HG02840 (cell line): ENCODE data around the gene LEMD2.

ENCODE experiments used
- ATAC-seq: cut with Tn5 transposase; IDR thresholded peaks from one replicate; pipeline ENCODE4 v1.9.1; 2021; ENCODE audit warnings: mild to moderate bottlenecking, moderate library complexity, moderate number of reproducible peaks; ENCODE audit not compliant: unreplicated experiment, low FRiP score

The LEMD2 gene

DNA sequence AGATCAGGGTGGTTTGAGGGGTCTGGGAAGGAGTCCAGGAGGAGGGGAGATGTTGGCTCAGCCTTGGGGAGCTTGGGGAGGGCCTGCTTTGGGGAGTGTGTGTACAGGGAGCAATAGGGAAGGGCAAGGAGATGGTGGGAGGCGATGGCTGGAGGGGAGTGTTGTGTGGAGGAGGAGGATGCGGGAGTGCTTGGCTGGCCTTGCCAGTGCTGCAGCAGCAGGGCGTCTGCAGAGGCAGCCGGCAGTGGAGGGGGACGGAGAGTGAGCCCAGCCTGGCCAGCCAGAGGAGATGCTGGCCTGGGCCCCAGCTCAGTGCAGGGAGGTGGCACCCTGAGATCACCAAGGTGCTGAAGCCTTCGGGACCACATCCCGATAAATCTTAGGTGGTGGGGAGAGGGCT, 46.1 kb downstream of the LEMD2 start:
- ATAC-seq: no peak

DNA sequence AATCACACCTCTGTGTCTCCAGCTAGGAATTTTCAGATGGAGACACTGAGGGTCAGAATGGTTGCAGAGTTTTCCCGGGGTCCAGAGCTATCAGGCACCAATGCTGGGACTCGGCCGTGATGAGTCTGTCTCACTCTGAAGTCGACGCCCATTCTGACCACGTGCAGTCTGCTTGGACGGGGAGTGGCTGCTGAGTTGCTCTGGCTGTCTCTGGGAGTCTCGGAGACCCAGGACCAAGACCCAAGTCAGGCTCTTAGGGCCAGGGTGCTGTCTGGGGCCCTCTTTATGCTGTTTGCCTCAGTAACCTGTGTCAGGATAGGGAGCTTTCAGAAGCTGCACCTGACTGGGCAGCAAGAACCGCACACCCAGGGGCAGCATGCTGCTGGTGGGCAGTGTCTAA, 46.8 kb downstream of the LEMD2 start:
- ATAC-seq: no peak

DNA sequence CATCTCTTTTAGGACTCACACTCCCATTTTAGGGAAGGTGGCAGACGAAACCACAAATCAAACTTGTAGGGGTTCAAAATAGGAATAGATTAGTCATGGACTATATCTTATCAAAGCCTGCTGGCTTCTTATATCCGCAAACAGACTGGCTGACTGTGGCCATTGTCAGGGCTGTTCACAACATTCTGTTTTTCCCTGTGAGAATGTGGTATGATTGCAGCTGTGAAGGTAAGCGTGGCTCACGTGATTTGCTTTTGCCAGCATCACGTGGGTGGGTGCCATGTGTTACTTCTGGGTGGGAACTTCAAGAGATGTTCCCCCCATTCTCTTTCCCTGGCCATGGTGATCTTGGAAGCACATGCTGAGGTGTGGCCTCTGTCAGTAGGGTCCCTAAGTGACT, 48.1 kb downstream of the LEMD2 start:
- ATAC-seq: no peak

DNA sequence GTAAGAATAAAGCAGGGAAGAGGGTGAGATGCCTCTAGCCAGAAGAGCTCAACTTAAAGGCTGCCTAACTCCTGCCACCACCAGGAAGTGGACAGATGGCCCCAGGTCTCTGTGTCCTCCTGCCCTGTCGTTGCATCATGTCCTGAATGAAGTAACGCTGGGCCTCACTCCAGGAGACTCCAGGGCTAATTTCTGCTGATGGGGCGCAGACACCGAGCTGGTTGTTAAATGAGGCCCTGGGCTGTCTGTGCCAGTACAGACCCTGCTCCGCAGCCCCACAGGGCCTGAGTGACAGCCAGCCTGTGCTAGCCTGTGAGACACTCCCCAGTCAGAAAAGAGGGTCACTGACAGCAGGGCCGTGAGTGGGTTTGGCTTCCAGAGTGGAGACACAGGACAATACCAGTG, 48.7 kb downstream of the LEMD2 start:
- no peak for ATAC-seq

DNA sequence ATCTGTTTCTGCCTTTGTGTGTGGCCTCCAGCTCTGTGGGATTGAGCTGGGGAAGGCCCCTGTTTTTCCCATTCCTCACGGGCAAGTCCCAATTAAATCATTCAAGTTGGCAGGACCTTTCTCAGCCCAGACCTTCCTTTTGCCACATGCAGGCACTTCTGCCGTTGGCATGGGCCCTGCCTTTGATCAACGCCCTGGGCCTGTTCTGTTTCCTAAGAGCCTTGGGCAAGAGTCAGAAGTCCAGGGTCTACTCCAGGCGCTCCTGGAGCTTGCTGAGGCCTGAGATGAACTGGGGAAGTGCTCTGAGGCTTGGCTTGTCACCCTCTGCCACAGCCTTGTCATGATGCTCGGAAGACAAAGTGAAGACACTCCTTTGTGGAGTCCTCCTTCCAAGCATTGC, 49.4 kb downstream of the LEMD2 start:
- ATAC-seq: no peak

DNA sequence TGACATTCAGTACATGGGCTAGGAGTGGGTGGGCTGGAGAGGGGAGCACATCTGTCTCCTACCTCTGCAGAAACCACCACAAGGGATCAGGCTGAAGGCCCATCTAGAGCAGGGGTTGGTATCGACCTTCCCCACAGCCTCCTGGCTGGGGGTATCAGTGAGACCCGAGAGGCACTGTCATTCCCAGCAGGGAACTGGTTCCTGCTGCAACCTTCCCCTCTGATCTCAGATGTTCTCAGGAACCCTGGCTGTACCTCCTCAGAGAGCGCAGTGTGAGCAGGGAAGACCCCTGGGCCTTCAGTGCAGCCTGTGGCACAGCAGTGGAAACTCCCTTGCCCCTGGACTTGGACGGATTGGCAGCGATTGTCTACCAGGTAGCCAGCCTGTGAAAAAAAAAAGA, 50.1 kb downstream of the LEMD2 start:
- ATAC-seq: no peak

DNA sequence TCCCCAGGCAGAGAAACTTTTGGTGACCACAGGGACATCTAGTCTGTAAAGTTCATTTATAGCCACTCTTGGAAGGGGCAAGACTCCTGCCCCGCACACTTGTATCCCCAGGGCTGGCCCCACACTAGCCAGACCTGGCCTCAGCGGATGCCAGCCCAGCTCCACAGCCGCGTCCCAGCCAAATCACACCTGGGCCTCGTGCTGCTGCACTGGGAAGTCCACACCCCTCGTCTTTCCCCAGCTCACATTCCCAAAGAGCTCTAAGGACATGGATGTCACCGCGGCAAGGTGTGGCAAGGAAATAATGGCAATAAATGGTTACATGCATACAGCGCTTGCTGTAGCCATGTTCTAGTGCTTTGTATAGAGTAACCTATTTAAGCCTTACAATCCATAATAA, 50.8 kb downstream of the LEMD2 start:
- no peak for ATAC-seq

DNA sequence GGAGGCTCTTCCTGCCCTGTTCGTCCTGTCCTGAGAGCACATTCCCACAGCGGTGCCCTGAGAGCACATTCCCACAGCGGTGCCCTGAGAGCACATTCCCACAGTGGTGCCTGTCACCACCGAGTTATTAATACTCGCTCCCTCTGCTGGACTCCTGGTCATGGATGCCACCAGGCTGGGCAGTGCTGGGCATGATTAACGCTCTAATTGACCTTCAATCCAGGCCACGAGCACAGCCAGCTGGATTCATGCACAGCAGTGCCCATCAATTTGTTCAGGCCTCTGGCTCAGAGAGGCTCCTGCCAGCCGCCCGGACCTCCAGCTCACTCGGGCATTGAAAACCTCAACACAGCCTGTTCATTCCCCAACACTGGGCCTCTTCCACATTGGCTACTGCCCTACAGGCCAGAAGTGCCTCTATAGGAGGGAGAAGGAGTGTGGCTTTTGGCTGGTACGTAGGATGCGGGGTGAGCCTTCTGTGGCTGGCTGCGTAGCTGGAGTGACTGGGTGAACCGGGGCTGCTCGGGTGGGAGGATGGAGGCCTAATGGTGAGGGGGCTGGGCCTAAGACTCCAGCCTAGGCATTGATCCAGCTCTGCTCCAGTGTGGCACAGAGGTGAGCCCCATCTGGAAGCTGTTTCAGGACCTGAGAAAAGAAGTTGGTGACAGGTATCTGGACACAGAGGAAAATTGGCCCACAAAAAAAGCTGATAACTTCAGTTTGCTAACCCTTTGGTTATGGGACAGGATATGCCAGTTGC, 51.5 kb downstream of the LEMD2 start:
- no peak for ATAC-seq

DNA sequence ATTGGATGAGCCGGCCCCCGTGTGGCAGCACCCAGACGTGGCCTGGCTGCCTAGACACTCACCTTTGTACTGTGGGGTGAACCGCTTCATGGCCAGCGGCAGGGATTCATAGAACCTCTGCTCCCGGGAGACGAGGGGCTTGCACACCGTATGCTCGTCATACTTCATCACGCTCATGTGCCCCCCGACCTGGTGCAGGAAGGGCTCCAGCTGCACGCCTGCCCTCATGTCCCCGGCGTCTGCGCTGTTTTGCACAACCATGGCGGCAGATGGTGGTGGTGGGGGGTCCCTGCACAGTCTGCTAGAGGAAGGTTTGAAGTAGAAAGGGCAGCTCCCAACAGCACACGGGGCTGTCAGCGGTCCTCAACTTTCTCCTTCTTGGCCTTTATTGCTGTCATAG, 53.7 kb downstream of the LEMD2 start:
- ATAC-seq: no peak

DNA sequence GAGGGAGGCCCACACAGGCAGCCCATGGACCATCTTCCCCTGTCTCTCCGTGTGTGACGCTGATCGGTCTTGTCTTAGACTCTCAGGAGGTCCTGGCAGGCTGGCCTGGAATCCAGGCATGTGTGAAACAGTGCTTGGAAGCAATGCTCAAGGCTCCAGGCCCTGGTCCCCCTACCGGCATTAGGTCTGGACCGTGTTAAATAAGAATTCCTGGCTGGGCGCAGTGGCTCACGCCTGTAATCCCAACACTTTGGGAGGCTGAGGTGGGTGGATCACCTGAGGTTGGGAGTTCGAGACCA, 55.3 kb downstream of the LEMD2 start:
- ATAC-seq: no peak

DNA sequence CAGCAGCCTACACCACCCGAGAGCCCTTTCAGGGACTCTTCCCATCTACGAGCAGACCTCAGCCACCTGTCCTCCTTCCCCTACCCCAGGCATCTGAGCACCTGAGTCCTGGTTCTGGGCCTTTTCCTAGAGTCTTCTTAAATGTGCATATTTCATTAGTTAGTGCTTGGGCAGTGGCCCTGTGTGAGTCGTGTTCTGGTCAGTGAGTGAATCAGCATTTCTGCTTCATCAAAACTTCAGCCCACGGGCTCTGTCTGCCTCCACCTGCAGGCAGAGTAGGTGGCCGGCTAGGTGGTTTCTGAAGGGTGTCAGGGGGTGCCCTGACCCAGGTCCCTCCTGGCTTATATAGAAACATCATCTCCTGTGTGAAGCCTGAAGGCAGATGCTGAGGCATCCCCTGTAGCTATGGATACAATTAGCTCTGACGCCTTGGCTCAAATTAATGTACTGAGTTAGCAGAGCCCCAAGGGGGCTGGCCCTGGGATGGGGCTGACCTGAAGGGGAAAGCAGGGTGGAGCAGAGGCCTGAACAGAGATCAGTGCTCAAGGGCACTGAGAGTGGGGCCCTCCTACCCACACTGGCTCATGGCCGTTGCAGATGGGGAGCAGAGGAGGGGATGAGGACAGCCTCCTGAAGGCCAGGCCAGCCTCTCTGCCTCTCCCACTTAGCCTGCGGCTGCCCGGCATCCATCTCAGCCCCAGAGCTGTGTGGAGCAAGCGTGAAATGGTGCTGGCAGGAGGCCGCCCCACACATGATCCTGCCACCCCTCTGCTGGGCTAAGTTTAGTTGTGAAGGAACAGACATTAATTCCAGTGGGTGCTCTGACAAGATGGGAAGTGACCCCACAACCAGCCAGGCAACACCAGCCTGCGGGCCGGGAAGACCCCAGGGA, 55.9 kb downstream of the LEMD2 start:
- ATAC-seq: no peak

DNA sequence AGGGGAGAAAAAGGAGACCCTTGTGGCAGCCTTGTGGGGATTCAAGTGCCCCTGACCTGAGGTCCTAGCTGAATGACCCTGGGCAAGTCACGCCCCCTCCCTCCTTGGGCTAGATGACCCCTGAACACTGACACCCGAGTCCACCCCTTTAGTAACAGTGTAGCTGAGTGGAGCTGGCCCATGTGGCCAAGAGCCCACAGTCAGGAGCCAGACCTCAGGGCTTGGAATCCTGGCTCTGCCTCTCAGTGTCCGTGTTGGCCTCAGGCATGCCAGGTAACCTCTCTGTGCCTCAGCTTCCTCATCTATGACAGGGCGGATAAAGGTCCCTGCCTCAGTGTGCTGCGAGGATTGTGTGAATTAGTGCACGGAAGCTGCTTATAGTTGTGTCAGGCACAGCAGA, 56.5 kb downstream of the LEMD2 start:
- ATAC-seq: no peak

DNA sequence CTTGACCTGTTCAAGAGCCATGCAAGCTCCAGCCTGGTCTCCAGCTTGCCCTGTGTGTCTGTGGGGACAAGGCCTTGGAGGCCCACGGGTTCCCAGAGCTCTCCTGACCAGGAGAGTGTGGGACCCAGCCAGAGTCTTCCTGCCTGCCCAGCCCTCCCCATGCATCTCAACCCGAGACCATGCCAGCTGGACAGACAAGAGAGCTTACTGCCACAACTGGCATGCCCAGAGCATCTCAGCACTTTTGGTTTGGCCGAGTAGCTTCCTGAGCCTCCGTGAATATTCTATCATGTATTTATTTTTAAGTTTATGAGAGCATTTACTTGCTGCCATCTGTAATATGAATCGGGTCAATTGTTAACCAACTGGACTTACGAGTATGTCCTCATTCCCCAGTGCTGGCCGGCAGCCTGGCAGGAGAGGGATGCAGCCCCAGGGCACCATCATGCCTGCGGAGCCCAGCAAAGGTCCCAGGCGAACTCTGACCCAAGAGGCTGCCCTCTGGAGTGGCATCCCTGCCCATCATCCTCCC, 57.1 kb downstream of the LEMD2 start:
- no peak for ATAC-seq

DNA sequence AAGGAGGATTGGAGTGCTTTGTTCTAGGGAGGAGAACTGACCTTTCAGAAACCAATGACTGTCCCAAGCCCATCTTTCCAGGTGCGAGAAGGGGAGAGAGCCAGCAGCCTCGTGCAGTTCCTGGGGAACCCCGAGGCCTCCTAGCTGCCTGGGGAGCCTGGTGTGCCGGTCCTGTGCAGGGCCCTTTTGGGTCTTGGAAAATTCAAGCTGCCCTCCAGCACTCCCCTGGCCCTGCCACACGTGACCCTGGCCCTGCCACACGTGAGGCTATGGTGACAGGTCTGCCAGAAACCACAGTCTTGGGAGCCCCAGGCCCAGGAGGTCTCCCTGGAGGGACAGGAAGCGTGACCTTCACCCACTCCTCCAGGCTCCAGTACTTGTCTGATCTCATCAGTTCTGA, 57.9 kb downstream of the LEMD2 start:
- ATAC-seq: no peak

DNA sequence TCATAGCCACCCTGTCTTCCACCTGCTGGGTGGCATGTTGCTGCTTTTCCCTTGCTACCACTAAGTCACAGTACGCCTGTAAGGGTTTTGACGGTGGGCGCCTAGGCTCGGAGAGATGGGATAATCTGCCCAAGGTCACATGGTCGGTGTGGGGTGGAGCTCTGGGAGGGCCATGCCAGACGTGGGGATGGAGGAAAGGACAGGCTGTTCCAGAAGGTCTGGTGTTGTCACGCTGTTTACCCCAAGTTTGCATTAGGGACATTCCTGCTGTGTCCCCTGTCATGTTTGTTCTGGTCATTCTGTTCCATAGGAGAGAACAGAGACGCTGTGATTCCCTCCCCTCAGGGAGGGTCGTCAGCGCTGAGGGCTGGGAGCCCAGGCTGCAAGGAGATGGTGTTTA, 58.3 kb downstream of the LEMD2 start:
- no peak for ATAC-seq

DNA sequence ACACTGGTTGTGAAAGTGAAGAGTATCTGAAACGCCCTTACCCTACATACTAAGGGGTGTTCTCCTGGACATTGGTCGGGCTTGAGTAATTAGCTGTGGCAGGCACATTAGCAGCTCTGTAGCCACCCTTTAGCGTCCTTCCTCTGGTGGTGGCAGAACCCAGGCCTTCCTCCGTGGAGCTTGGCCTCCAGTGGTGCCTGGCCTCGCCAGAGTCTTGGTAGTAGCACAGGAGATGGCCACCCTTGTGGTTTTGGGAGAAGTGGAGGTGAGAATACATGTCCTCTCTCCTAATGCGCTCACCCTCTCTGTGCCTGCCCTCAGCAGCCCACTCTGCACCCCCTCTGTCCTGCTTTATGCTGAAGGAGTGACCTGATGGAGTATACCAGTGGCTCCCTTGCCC, 59.9 kb downstream of the LEMD2 start:
- no peak for ATAC-seq

DNA sequence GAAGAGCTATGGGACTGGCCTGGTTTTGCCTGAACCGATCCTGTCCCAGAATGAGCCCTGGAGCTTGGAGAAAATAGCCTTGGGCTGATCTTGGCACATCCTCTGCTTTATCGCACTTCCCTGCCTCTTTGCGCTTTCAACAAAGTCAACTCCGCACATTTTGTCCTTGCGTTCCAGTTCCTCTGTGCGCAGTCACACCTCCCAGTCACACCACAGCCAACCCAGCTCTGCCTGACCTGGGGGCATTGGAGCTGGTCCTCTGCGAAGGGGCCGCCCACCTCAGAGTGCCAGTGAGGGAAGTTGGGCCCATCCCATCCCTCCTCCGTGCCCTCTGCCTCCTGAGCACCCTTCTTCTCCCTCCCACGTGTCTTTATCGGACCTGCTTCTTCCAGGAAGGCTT, 60.5 kb downstream of the LEMD2 start:
- ATAC-seq: no peak

DNA sequence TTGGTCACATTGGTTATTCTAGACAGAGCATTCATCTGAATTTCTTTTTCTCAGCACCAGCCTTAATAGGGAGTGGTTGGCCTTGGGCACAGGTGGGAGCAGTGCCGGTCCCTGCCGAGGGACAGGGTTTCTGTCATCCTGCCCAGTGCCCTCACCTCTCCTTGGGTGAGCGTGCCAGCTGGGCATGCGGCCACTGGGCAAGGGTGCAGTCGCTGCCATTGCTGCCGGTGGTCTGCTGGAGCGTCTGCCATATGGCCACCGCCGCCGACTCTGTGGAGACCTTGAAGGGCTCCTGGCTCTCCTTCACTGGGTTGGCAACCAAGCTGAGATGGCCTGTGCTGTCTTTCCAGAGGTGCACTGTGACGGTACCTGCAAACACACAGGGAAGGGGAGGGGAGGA, 61.0 kb downstream of the LEMD2 start:
- no peak for ATAC-seq

DNA sequence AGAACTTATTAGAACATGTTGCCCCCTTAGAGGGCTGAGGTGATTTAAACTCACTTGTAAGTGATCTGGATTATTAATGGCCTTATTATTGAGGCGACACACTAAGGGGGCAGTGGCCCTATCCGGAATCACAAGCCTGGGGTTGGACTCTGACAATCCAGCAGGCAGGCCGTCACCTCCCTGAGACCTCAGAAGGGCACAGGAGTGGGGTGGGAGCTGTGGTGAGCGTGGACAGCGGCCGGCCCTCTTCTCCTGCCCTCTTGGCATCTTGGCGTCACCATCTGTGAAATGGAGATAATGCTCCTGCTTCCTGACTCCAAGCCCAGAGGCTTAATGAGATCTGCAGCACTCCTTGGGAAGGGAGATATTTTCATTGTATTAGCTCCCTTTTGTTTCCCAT, 61.8 kb downstream of the LEMD2 start:
- no peak for ATAC-seq

DNA sequence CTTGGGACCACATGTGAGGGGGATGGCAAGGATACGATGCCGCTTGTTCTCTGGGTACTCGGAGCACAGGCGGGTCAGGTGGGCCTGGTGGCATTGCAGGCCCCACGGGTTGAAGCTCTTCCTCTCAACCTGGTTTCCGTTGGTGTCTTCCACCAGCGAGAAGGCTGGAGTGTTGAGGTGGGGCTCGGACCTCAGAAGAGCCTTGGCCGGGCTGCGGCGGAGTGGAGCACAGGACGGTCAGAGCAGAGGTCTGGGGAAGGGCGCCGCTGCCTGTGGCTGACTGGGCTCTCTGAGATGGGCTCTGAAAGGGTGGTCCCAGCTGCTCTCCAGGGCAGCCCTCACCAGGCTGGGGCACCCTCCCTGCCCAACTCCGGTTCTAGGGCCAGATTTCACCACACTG, 62.2 kb downstream of the LEMD2 start:
- no peak for ATAC-seq

DNA sequence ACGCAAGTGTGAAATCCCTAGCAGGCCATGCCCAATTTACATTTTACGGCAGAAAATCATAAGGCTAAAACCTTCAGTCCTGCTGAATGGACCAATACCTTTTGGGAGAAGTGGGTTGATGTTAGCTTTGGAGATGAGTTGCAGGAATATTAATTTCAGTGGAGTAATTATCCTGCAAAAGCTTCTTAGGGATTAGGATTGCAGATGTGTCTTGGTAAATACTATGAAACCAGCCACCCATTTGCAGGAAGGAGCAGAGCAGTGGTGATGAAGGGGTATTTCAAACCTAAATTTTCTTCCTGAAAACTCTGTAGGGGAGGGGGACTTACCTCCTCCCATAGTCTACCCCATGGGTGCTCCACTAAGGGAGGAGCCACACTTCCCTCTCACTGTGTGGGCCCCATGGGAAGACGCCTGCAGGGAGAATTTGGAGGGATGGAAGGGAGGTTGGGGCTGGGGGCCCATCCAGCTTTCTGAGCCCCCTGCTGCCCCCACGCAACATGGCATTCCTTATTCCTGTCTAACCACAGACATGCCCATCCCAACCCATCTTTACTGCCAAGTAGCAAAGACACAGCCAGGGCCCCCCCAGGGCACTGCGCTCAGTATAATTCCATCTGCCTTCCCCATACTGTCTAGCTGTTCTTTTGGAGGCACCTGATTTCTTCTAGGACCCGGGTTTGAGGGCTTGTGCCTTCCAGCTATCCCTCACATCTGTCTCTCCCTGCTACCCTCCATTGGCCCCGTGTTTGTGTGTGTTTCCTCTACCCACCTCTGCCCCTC, 62.8 kb downstream of the LEMD2 start:
- no peak for ATAC-seq
